Heart left ventricle (tissue), 13 donors: ENCODE measurements around the gene TLK2.
"Not testable (repeated sequence)": the region's sequence is repeated elsewhere in the genome, so short reads cannot be mapped to it uniquely, and the experiment has no call there.

ENCODE experiments used
- CTCF ChIP-seq, 12 donors: fragments of 200-600 bp; sonication (generic) in 4 of 12; IDR thresholded peaks; one replicate each; pipeline versions ENCODE4 v1.5.0 to v1.8.0; 2018 to 2022; ENCODE audit warnings: antibody characterized with exemption in 12 of 12, mild to moderate bottlenecking in 5 of 12
- POLR2A ChIP-seq, 2 donors: fragments of 450-650 bp; IDR thresholded peaks; one replicate each; pipeline ENCODE4 v1.6.1; 2017; ENCODE audit warnings: antibody characterized with exemption in 2 of 2, mild to moderate bottlenecking in 2 of 2, moderate library complexity in 2 of 2
- donor health status: ischemic (EF 13 %, LVEDD 7.1; RV severe dilation, severe dysfunction).
- donor health status: DM: no; HTN: yes; CAD: no.
- donor health status: DM: no; HTN: no; CAD: no.
- donor health status: ischemic (EF 25% LVEDD 6.9; RV normal size, moderate dysfunction).
- donor health status: ischemic (EF 25% LVEDD 5.7; RV mildly dilated, moderate dysfunction).
- donor health status: ischemic (EF 35%, LVEDD 5.7; RV mildly dilated, moderate dysfunction).
- donor health status: nonischemic (EF 11% LVEDD 7.7; RV severe dilation, severe dysfunction).
- donor health status: DM: yes; HTN: yes; CAD: no.
- donor health status: PGD.
- donor health status: ischemic (EF 29% LVEDD 5.4; RV normal size, mild dysfunction).
- donor health status: nonischemic (EF 23%, LVEDD 6.1; RV moderate dilation, normal function).

GRCh38 chr17:62521295-62521694 is 42.7 kb downstream of the TLK2 start:
- not testable (repeated sequence) for TF ChIP-seq CTCF, POLR2A (IDR thresholded peaks at IDR 0.05)
